Esophagus squamous epithelium (tissue), 5 donors: ENCODE measurements around the gene GPR31. TPM values are rescaled to one million over a fixed set of nuclear protein-coding genes. Genes with fewer than 3 reads are reported as not detected.
"Not testable (repeated sequence)": the region's sequence is repeated elsewhere in the genome, so short reads cannot be mapped to it uniquely, and the experiment has no call there.

Experiments used
- DNase-seq: peaks from one replicate; lab custom pipeline; 2025; lab: John Stamatoyannopoulos, UW
- H3K27ac ChIP-seq, 4 donors: fragments of 200-600 bp; sonication (generic); one replicate each; pipeline ENCODE4 v1.5.1; 2016 to 2019; ENCODE audit warnings: mild to moderate bottlenecking in 1 of 4
- H3K27me3 ChIP-seq, 4 donors: fragments of 200-600 bp; sonication (generic); 1 replicate in 3 of 4; 2 replicates in 1 of 4; pipeline versions ENCODE4 v1.5.1 to v1.6.0; 2017 to 2021; ENCODE audit warnings: antibody characterized with exemption in 1 of 4
- H3K36me3 ChIP-seq, 3 donors: fragments of 200-600 bp; sonication (generic); one replicate each; pipeline ENCODE4 v1.5.1; 2016 to 2019
- H3K4me1 ChIP-seq, 3 donors: fragments of 200-600 bp; sonication (generic); one replicate each; pipeline ENCODE4 v1.5.1; 2017 to 2019
- H3K4me3 ChIP-seq, 4 donors: fragments of 200-600 bp; sonication (generic); 1 replicate in 3 of 4; 2 replicates in 1 of 4; pipeline ENCODE4 v1.5.1; 2016 to 2019; ENCODE audit warnings: mild to moderate bottlenecking in 2 of 4, moderate library complexity in 1 of 4
- H3K9me3 ChIP-seq, 3 donors: fragments of 200-600 bp; sonication (generic); one replicate each; pipeline ENCODE4 v1.5.1; 2016 to 2019
- CTCF ChIP-seq, 6 experiments: fragments of 450-650 bp in 4 of 6; fragments of 200-600 bp in 2 of 6; sonication (generic) in 2 of 6; IDR thresholded peaks; one replicate each; pipeline ENCODE4 v1.5.1; 2016 to 2019; ENCODE audit warnings: antibody characterized with exemption in 6 of 6, mild to moderate bottlenecking in 4 of 6, moderate library complexity in 4 of 6
- WGBS, 2 donors: methylation state at CpG; one replicate each; pipeline ENCODE4 v1.1.5; 2018; 5-methylcytosine and 5-hydroxymethylcytosine counted together
- intact Hi-C: fragments of 100-400 bp; cut with DNase I; formaldehyde crosslinking; loops from one replicate; pipeline ENCODE4 v1.15.0; 2022
- total RNA-seq, 4 donors: library from RNA; depleted of rRNA; stranded (reverse); fragments of >200 nt; gene quantifications; one replicate each; pipeline ENCODE4 v1.1.0, GENCODE V29; 2016
- donor health status: DM: yes; HTN: yes; CAD: no.

The GPR31 gene
- total RNA-seq, 4 donors from 2014 or later = not detected

- intact Hi-C loops, H3K4me1 ChIP-seq, H3K36me3 ChIP-seq, H3K27ac ChIP-seq, DNase-seq, H3K27me3 ChIP-seq, H3K4me3 ChIP-seq, H3K9me3 ChIP-seq: not testable (repeated sequence)
- WGBS, 2 donors = 89 to 96% methylated on average over 7 to 8 of the region's 8 CpGs
Measured at GRCh38 chr6:167191043-167191583, 33.3 kb upstream of the GPR31 start.

- DNase-seq, H3K36me3 ChIP-seq, H3K4me1 ChIP-seq, H3K27me3 ChIP-seq, H3K4me3 ChIP-seq, intact Hi-C loops, H3K27ac ChIP-seq, H3K9me3 ChIP-seq: not testable (repeated sequence)
- 47 to 72% methylated on average over 7 to 8 of the region's 9 CpGs for WGBS, 2 donors
Measured at GRCh38 chr6:167187275-167187674, 29.5 kb upstream of the GPR31 start.

- H3K27me3 ChIP-seq, H3K36me3 ChIP-seq, H3K4me1 ChIP-seq, DNase-seq, H3K9me3 ChIP-seq, H3K27ac ChIP-seq, H3K4me3 ChIP-seq, intact Hi-C loops: not testable (repeated sequence)
- no CpG with 5 or more reads among the region's 3 CpGs for WGBS, 2 donors
Measured at GRCh38 chr6:167185101-167185500, 27.3 kb upstream of the GPR31 start.

GRCh38 chr6:167182913-167183314, 25.1 kb upstream of the GPR31 start:
- H3K4me3 ChIP-seq, H3K4me1 ChIP-seq, DNase-seq, H3K9me3 ChIP-seq, H3K27ac ChIP-seq, H3K27me3 ChIP-seq, H3K36me3 ChIP-seq, intact Hi-C loops: not testable (repeated sequence)
- peak in 5 of 6 experiments; percentile 21 to 44 (median 33) for TF ChIP-seq CTCF (IDR thresholded peaks at IDR 0.05)
- WGBS, 2 donors = 0 to 4% methylated on average over 3 to 4 of the region's 8 CpGs

- H3K27ac ChIP-seq, H3K4me3 ChIP-seq, H3K27me3 ChIP-seq, intact Hi-C loops, DNase-seq, H3K9me3 ChIP-seq, H3K4me1 ChIP-seq, H3K36me3 ChIP-seq: not testable (repeated sequence)
- no CpG with 5 or more reads among the region's 6 CpGs for WGBS, 2 donors
Measured at GRCh38 chr6:167181351-167181750, 23.6 kb upstream of the GPR31 start.

- H3K9me3 ChIP-seq, H3K4me1 ChIP-seq, H3K36me3 ChIP-seq, H3K27me3 ChIP-seq, intact Hi-C loops, H3K4me3 ChIP-seq, DNase-seq, H3K27ac ChIP-seq: not testable (repeated sequence)
- 65 to 66% methylated on average over 3 to 7 of the region's 8 CpGs for WGBS, 2 donors
Measured at GRCh38 chr6:167180086-167180485, 22.3 kb upstream of the GPR31 start.

- intact Hi-C loops, H3K27ac ChIP-seq, H3K4me1 ChIP-seq, H3K27me3 ChIP-seq, H3K9me3 ChIP-seq, DNase-seq, H3K4me3 ChIP-seq, H3K36me3 ChIP-seq: not testable (repeated sequence)
- WGBS, 2 donors = 78% methylated on average over 7 of the region's 31 CpGs; no CpG with 5 or more reads in 1 of the 2 donors
Measured at GRCh38 chr6:167178896-167179655, 21.3 kb upstream of the GPR31 start.

- not testable (repeated sequence) for H3K9me3 ChIP-seq, DNase-seq, H3K36me3 ChIP-seq
Measured at GRCh38 chr6:167177271-167177670, 19.5 kb upstream of the GPR31 start.

GRCh38 chr6:167172011-167172410, 14.2 kb upstream of the GPR31 start:
- H3K4me3 ChIP-seq, intact Hi-C loops, H3K27ac ChIP-seq, DNase-seq, H3K4me1 ChIP-seq, H3K9me3 ChIP-seq, H3K36me3 ChIP-seq: not testable (repeated sequence)
- 60 to 87% methylated on average over 3 to 10 of the region's 13 CpGs for WGBS, 2 donors
- H3K27me3 ChIP-seq = peaks cover 0 to 18% (median 0%) of the 10 kb centered on the region in 4 donors

More at GRCh38 chr6:167177271-167177670, 19.5 kb upstream of the GPR31 start:
- WGBS, 2 donors = no CpG with 5 or more reads among the region's 14 CpGs
- intact Hi-C loops, H3K4me3 ChIP-seq, H3K27ac ChIP-seq, H3K27me3 ChIP-seq, H3K4me1 ChIP-seq: not testable (repeated sequence)

GRCh38 chr6:167171300-167171699, 13.5 kb upstream of the GPR31 start:
- H3K27ac ChIP-seq, H3K36me3 ChIP-seq, intact Hi-C loops, H3K4me3 ChIP-seq, H3K4me1 ChIP-seq, H3K9me3 ChIP-seq, DNase-seq: not testable (repeated sequence)
- WGBS, 2 donors = 80 to 87% methylated on average over 6 to 7 of the region's 11 CpGs
- H3K27me3 ChIP-seq = peaks cover 0 to 18% (median 0%) of the 10 kb centered on the region in 4 donors

- H3K27ac ChIP-seq, H3K4me3 ChIP-seq, H3K36me3 ChIP-seq, intact Hi-C loops, DNase-seq, H3K9me3 ChIP-seq, H3K4me1 ChIP-seq: not testable (repeated sequence)
- 70 to 95% methylated on average over 3 to 4 of the region's 13 CpGs for WGBS, 2 donors
- H3K27me3 ChIP-seq = peaks cover 0 to 18% (median 0%) of the 10 kb centered on the region in 4 donors
Measured at GRCh38 chr6:167169867-167170266, 12.1 kb upstream of the GPR31 start.

GRCh38 chr6:167168296-167168695, 10.5 kb upstream of the GPR31 start:
- DNase-seq, H3K4me1 ChIP-seq, H3K27ac ChIP-seq, intact Hi-C loops, H3K4me3 ChIP-seq, H3K9me3 ChIP-seq, H3K36me3 ChIP-seq: not testable (repeated sequence)
- 78 to 79% methylated on average over 9 to 10 of the region's 16 CpGs for WGBS, 2 donors
- peaks cover 0 to 18% (median 0%) of the 10 kb centered on the region in 4 donors for H3K27me3 ChIP-seq
